Measurements from ENCODE around the gene PROM2.

The PROM2 gene

GRCh38 chr2:95325026-95325425, 50.8 kb downstream of the PROM2 start:
- no peak for DNase-seq

- DNase-seq = no peak
Measured at GRCh38 chr2:95325590-95326432, 51.6 kb downstream of the PROM2 start.

GRCh38 chr2:95326433-95327140, 52.3 kb downstream of the PROM2 start:
- no peak for DNase-seq

- no peak for DNase-seq
Measured at GRCh38 chr2:95327861-95328260, 53.6 kb downstream of the PROM2 start.

- no peak for DNase-seq
Measured at GRCh38 chr2:95328358-95329125, 54.3 kb downstream of the PROM2 start.

GRCh38 chr2:95329401-95329800, 55.2 kb downstream of the PROM2 start:
- no peak for DNase-seq

GRCh38 chr2:95329891-95330793, 55.9 kb downstream of the PROM2 start:
- DNase-seq = no peak

- no peak for DNase-seq
Measured at GRCh38 chr2:95330794-95331338, 56.6 kb downstream of the PROM2 start.

- no peak for DNase-seq
Measured at GRCh38 chr2:95331606-95332005, 57.4 kb downstream of the PROM2 start.

- no peak for DNase-seq
Measured at GRCh38 chr2:95332036-95332435, 57.8 kb downstream of the PROM2 start.

- no peak for DNase-seq
Measured at GRCh38 chr2:95333056-95333455, 58.8 kb downstream of the PROM2 start.

GRCh38 chr2:95333888-95334338, 59.7 kb downstream of the PROM2 start:
- peak; percentile 32 for DNase-seq

GRCh38 chr2:95334916-95335641, 60.8 kb downstream of the PROM2 start:
- DNase-seq = no peak

- no peak for DNase-seq
Measured at GRCh38 chr2:95336406-95336805, 62.2 kb downstream of the PROM2 start.

- DNase-seq = no peak
Measured at GRCh38 chr2:95337829-95338228, 63.6 kb downstream of the PROM2 start.

Data from NCI-H1048 (cell line).